Middle frontal gyrus (tissue), 1 donor: Measurements from ENCODE around the gene SYVN1.
A peak's percentile ranks its signal among the peaks of the same experiment; 100 is the strongest.
"Not testable (repeated sequence)": the region's sequence is repeated elsewhere in the genome, so short reads cannot be mapped to it uniquely, and the experiment has no call there.

Experiments
- DNase-seq: peaks from one replicate; pipeline ENCODE4 v3.0.0-alpha.2; 2015; ENCODE audit warnings: low spot score; ENCODE audit errors: extremely low spot score

The SYVN1 gene

GRCh38 chr11:65127473-65128181 is 6.7 kb downstream of the SYVN1 start:
- DNase-seq, result no peak

DNA sequence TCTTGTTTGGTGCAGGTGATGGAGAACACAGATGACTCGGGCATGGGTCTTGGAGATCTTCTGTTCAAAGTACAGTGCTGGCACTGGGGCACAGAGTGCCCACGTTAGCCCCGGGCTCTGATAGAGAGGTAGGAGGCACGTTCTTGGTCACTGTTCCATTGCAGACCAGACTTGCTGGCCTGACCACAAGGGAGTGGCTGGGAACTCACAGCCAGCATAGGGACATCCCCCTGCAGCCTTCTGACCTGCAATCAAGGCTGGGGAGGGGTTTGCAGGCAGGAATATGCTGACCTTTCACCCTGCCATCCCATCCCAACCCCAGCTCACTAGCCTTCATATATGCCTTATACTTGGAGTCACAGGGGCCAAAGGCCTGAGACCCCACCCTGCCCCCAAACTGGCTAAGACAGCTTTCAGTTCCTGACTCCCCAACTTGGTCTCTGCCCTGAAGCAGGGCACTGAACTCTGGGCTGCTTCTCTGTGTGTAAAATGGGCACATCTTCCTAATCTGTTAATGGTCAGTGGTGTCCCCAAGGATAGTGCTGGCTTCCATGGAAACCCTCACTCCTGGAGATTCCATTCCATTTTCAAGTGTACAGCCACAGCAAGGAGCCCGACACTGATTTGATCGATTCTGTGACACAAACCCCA is 7.6 kb downstream of the SYVN1 start:
- no peak for DNase-seq

GRCh38 chr11:65125197-65126056 is 8.9 kb downstream of the SYVN1 start:
- DNase-seq, result no peak

DNA sequence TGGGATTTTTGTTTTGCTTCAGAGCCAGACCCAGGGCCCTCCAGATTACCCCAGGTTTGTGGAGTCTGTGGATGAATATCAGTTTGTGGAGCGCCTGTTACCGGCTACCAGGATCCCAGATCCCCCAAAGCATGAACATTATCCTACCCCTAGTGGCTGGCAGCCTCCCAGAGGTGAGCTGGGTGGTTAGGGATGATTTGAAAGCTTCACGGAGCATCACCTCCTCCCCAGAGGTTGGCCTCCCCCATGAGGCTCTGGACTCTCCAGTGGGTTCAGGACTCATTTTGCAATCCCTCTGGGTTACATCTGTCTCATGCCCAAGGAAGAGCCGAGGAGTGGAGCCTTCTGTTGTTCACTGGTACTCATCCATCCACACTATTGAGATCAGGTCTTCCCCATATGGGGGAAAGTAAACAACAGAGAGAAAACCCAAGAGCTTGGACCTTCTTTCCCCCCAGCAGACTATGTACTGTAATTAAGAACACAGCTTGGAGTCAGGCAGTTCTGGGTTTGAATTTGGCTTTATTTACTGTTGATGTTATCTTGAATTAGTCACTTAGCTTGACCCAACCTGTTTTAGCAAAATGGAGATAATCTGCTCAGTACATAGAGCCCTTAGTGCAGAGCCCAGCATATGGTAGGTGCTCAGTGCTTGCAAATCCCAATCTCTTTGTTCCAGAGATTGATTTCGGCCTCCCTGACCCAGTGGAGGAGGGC is 9.7 kb downstream of the SYVN1 start:
- no peak for DNase-seq

GRCh38 chr11:65121865-65122696 is 12.2 kb downstream of the SYVN1 start, which contains the start of the genes FAU and MRPL49:
Gene FAU, minus strand, starts transcription at chr11:65122134. Its CDS starts 321 bp downstream, at chr11:65121813.
Gene MRPL49, plus strand, starts transcription at chr11:65122321. Its CDS starts 26 bp downstream, at chr11:65122347.
- peak; percentile 95 for DNase-seq

- DNase-seq, result no peak
Measured at GRCh38 chr11:65121447-65121864, 12.9 kb downstream of the SYVN1 start.

DNA sequence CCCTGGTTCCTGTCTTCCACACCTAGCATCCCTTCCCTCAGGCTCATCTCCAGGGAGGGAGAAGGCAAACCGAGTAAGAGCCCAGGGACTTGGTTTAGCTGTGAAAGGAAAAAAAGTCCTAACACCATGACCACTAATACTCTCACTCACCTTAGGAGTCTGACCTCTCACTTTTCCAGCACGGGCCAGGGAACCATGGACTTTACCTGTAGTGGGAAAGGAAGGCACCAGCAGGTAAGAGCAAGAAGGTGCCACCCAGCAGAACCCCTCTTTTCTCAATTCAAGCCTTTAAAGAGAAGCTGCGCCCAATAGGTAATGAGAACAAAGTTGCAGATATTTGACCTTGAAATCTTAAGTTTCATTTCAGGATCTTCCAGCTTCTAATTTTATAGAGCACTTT is 13.5 kb downstream of the SYVN1 start:
- no peak for DNase-seq

- DNase-seq, result no peak
Measured at GRCh38 chr11:65119670-65119995, 14.7 kb downstream of the SYVN1 start.

GRCh38 chr11:65118891-65119669 is 15.2 kb downstream of the SYVN1 start:
- not testable (repeated sequence) for DNase-seq

GRCh38 chr11:65118097-65118837 is 16.1 kb downstream of the SYVN1 start:
- no peak for DNase-seq

DNA sequence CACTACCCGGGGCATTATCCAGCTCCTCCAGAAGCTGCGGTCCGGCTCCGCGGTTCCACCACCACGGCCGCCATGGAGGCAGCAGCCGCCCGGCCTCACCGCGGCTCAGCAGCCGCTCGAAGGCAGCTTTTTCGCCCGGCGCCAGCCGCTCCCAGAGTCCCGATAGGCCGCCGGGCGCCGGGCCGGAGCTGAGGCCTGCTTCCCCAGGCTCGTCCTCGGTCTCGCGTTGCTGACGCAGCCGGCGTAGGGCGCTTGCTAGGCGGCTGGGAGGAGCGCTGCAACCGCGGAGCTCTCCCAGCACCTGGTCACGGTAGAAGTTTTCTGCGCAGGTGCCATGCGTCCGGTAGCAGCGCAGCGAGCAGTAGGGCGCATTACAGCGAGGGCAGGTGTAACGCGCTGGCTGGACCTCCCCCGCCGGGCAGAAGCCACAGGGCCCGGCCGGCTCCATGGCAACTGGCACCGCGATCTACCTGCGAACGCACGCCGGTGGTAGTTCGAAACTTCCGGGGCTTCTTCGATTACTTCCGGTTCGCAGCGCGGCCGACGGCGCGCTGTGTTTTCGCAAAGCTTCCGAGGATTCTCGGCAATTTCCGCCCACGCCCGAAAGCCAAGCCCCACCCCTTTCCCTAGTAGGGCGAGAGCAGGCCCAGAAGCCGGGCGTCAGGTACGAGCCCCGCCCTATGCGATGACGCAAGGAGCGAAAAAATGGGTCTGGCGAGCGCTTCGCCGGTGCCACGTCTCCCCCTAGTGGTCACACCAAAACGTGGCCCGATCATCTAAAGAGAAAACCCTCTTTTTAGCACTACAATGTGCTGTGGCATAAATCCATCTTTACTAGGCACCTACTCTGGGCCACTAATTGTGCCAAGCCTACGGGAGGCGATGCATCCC is 16.9 kb downstream of the SYVN1 start, which contains the start of gene ZNHIT2:
TSS of gene ZNHIT2 (minus strand) at position 496 of the 891 bp plus-strand sequence. CDS start at position 448, 48 bp downstream.
- peak; percentile 98 for DNase-seq

DNA sequence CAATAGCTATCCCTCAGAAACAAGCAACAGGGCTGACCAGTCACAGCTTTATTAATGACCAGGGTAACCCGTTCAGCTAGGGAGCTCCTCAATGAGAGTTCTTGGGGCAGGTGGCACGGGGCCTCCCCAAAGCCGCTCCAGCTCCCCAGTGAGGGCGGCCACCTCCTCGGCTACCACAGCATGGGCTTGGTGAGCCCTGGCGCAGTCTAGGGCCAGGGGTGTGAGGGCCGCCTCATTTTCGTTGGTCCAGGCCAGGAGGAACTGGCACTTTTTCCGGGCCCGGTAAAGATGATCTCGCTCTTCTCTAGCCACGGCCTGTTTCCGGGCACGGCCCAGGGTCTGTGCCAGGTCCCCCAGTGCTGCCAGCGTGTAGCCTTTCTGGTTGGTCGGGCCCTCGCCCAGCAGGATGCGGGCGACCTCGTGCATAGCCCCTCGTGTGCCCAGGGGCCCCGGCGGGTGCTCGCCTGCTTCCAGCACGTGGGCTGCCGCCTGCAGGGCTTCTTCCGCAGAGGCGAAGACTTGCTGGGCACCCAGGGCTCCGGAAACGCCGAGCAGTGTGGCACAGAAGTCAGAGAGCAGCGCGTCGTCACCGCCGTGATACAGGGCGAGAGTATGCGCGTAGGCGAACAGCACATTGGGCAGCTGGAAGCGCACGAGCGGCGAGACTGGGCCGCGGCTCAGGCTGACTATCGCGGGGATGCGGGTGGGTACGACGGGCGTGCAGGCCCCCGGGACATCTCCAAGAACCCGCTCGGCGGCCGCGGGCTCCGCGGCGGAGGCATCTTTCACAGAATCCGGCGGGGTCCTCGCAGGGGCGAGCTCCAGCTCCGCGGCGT is 17.7 kb downstream of the SYVN1 start:
- no peak for DNase-seq

DNA sequence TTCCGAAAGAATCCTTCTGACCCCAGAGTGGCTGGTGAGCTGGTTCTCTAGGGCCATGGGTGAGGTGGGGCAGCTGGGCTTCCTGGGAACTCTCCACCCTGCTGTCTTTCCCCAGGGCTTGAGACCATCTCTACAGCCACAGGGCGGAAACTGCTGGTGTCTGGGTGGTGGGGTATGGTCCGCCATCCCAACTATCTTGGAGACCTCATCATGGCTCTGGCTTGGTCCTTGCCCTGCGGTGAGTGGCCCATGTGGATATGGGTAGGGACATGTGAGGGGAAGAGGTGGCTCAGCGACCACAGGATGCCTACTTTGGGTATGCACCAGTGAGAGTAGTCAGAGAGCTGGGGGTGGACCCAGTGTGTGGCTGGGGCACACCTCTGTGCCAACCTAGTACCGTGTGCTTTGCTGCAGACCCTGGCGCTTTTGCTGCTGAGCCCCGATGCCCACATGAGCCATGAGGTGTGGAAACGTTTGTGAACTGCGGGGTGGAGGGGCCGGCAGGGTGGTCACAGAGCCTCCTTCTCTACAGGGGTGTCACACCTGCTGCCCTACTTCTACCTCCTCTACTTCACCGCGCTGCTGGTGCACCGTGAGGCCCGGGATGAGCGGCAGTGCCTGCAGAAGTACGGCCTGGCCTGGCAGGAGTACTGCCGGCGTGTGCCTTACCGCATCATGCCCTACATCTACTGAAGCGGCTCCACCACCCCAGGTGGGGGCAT is 18.8 kb downstream of the SYVN1 start:
- DNase-seq, result no peak

DNA sequence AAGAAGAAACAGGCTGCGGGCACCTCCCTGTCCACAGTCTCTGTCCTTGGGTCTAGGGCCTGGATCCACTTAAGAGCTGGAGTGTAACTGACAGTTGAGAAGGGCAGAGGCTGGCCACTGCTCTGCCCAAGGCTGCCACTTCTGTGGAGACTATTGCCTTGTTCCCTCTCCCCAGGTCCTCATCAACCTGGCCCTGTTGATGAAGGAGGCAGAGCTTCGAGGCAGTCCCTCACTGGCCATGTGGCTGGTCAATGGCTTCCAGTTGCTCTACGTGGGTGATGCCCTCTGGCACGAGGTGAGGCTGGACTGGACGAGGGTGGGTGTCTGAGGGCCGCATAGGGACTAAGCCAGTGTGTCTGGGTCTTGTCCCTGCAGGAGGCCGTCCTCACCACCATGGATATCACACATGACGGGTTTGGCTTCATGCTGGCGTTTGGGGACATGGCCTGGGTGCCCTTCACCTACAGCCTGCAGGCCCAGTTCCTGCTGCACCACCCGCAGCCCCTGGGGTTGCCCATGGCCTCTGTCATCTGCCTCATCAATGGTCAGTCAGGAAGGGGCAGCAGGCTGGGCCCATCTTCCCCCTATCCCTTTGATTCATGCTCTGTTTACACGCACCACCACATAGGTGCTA is 19.7 kb downstream of the SYVN1 start:
- DNase-seq, result no peak

GRCh38 chr11:65113839-65114238 is 20.5 kb downstream of the SYVN1 start:
- DNase-seq, result no peak

DNA sequence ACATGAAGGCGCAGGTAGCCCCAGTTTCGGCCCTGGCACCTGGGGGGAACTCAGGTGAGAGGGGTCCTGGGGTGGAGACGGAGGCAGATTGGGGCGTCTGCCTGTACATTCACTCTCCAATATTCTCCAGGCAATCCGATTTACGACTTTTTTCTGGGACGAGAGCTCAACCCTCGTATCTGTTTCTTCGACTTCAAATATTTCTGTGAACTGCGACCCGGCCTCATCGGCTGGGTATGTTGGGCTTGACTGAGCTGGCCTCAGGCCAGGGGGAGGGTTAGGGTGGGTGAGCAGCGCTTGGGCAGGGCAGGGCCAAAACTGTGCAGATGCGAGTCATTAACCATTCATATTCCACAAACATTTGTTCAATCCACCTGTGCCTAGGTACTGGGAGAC is 21.0 kb downstream of the SYVN1 start:
- DNase-seq, result no peak
